DMS 273 (cell line): ENCODE data around the gene MEAF6.
A peak's percentile ranks its signal among the peaks of the same experiment; 100 is the strongest.

Source experiments
- DNase-seq: peaks from one replicate; lab custom pipeline; 2025; ENCODE audit not compliant: unreplicated experiment; lab: John Stamatoyannopoulos, UW

MEAF6 gene

DNA sequence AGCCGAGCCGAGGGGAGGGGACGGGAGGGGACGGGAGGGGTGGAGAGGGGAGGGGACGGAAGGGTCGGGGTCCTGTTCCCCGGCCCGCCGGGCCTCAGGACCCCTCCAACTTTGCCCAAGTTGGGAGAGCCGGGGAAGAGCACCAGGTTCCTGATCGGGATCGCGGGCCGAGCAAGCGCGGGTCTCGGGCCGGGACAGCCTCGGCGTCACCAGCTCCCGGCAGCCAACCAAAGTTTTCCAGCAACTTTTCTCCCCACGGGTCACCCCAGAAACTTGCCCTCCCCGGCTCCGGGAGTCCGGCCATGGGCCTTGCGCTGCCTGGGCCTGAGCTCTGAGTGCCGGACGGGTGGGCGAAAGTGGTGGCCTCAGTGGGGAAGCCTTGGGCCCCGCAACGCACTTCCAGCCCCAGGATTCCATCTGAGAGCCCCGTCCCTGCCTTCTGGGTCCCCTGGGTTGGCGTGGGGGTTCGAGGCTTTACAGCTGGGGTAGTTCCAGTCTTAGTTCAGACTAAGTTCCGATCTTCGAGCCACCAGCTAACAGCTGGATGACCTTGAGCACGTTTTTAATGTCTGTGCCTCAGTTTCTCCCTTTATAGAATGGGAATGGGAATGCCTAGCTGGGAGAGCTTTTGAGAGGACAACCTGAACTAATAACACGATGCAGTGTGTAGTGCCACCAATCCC, 39.7 kb downstream of the MEAF6 start:
- DNase-seq, result peak; percentile 61

DNA sequence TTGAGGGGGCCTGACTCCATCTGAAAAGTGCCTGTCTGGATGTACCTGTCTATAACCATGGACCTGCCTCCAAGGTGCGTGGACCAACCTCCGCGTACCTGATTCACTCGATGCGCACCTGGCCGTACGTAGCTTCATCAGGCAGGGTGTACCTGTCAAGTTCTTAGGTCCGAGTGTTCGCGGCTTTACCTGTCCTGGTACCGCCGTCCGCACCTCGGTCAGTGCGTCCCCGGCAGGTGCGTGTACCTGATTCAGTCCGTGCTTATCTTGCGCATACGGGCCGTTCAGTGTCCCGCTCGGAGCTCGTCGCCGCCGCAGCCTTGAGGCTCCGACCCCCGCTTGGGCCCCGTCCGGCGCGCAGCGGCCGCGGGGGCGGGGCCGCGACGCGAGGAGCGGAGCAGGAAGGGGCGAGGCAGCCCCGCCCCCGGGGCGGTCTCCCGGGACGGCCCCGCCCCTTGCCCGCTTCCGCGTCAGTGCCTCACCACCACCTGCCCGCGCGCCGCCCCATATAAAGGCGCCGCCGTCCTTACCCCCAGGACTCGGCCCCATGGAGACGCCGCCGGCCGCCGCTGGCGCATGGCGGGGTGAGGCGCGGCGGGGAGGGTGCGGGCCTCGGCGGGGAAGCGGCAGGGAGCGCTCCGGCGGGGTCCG, 40.4 kb downstream of the MEAF6 start, which contains the start of gene ZC3H12A:
Gene ZC3H12A (plus strand): TSS at position 535 of the 651 bp plus-strand sequence. CDS start 917 bp downstream, outside the sequence.
- DNase-seq, result peak; percentile 95

DNA sequence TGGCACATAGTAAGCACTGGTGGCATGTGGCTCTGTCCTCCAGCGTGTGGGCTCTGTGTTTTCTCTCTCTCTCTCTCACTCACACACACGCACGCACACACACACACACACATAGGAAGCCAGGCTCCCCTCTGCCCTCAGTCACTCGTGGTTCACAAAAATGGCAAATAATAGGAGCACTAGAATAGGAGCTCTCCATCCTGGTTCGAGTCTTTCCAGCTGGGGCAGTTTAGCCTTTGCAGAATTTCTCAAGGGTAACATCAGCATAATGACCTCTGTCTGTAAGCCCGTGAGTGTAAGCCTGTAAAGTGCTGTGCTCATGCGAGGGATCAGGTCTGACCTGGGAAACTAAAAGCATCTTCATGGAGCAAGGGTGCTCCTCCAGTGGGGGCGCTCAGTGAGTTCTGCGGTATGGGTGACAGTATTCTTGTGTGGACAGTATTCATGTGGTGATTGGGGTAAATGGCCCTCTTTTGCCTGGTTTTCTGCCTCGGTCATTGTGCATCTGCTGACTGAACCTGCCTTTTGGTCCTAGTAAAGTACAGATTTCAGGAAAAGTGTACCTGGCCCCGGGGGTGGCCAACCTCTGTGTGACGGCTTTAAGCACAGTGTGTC, 41.0 kb downstream of the MEAF6 start:
- peak; percentile 29 for DNase-seq

DNA sequence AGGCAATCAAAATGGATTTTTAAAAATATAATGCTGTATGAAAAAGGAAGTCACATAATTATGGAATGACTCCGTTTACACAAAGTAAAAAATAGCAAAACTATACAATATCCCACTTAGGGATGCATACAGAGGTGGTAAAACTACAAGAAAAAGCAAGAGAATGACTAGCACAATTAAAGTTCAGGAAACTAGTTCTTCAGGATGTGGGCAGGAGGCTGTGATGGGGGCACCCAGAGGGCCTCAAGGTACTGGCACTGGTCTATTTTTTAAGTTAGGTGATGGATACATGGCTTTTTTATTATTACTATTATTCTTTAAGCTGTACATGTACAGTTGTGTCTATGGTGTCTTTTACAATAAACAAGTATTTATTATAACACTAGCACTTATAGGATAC, 41.6 kb downstream of the MEAF6 start:
- DNase-seq, result no peak

DNA sequence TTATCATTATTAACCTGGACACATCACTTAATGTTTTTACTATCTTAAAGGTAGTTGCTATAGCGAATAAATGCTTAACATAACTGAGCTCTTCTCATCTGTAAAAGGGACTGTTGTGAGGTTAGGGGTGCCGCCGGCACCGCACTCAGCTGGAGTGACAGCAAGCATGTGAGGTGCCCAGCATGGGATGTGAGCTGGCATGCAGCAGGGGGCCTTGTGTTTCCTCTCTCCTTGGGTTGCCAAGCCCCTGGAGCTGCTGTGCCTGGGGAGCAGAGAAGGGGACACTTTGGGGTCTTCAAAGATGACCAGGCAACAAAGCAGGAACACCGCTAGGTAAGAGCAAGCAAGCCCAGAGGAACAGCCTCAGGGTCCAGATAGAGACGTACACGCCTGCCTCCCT, 42.3 kb downstream of the MEAF6 start:
- DNase-seq, result no peak

DNA sequence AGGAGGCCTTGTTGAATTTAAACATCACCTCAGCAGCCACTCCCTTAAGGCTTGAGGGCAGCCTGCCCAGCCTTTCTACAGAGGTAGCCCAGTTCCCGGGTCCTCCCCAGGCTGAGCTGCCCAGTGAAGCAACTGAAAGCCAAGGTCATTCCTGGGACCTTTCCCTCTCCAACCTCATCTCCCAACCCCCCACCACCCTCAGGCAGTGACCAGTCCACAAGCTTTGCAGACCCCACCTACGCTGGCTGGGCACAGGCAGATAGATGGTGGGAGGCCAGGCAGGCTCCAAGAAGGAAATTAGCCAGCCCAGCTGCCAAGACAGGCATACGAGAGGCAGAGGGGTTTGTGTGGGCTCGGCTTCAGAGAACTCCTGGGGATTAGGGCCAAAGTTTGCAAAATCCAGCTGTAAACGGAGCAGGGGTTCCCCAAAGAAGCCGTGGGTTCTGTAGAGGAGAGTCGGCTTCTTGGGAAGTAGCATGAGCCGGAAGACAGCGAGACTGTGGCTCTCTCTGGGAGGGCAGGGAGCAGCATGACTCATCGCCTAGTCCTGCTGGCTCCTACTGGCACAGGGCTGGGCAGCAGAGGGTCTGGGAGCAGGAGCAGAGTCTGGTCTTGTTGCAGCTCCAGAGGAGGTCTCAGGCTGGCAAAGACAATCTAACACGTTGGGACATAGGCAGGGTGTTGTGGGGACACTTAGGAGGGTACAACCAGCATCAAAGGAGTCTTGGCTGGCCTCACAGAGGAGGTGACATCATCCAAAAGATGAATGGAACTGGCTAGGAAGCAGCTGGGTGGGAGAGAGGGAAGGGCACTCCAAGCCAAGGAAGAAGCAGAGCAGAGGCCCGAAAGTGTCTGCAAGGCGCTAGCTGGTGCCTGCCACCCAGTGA, 43.0 kb downstream of the MEAF6 start:
- peak; percentile 85 for DNase-seq

DNA sequence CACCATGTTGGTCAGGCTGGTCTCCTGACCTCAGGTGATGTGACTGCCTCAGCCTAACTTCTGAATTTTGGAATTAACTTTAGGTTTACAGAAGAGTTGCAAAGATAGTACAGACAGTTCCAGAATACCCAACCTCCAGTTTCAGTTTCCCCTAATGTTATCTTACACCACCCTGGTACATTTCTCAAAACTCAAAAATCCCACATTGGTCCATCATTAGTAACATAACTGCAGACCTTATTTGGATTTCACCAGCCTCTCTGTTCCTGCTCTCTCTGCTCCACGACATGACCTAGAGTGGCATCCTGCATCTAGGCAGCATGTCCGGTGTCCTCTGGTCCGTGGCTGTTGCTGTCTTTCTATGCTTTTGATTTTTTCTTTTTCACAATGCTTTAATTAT, 45.2 kb downstream of the MEAF6 start:
- DNase-seq, result no peak

DNA sequence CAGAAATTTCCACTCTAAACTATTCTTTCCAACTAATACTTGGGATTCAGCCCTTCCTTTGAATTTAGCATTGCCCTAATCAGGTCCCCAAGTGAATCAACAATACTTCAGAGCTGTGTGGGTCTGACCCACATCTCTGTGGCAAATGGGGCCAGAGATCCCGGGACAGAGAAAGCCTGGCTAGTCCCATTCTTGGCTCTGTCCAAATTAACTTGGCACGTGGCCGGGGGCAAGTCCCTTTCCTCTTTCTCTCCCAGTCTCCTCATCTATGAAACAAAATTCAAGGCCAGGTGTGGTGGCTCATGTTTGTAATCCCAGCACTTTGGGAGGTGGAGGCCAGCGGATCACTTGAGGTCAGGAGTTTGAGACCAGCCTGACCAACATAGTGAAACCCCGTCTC, 46.5 kb downstream of the MEAF6 start:
- no peak for DNase-seq

DNA sequence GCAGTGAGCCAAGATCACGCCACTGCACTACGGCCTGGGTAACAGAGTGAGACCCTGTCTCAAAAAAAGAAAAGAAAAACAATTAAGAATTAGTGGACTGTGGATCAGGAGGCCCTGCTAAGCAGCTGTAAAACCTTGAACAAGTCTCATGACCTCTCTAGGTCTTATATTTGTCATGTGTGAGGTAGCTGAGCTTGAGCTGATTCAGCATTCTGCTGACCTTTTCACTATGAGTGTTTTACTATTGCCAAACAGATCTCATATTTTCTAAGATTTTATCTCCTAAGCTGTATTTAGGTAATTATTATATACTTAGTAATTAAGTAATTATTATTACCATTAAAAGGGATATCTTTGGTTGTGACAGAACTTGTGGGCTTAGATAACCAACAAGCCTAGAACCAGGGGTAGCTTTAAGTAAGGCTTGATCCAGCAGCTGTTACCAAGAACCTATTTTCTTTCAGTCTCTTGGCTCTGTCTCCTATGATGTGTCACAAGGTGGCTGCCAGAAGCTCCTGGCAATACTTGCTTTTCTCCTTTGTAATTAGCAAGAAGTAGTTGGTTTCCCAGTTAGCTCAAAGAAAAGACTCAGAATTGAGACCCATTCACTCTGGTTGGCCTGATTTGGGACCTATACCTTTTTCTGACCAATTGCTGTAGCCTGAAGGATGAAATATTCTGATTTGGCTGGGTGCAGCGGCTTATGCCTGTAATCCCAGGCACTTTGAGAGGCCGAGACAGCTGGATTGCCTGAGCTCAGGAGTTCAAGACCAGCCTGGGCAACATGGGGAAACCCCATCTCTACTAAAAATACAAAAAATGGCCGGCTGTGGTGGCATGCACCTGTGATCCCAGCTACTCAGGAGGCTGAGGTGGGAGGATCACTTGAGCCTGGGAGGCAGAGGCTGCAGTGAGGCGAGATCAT, 48.7 kb downstream of the MEAF6 start:
- no peak for DNase-seq

DNA sequence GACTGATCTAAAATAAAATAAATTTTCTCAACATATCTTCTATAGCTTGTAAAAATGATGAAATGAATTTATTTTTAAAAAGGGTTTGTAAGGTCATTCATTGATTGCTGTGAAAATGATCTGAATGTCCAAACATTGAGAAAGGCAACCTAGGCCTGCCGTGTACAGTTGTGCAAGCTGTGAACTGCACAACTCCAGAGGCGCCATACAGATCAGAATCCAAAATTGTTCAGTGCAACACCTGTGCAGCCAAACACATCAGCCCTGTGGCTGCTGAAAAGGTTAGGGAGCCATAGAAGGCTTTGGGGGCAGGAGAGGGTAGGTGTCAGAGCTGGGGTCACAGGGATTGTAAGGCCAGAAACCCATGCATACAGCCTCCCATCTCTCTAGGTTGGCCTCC, 50.1 kb downstream of the MEAF6 start:
- DNase-seq, result no peak

DNA sequence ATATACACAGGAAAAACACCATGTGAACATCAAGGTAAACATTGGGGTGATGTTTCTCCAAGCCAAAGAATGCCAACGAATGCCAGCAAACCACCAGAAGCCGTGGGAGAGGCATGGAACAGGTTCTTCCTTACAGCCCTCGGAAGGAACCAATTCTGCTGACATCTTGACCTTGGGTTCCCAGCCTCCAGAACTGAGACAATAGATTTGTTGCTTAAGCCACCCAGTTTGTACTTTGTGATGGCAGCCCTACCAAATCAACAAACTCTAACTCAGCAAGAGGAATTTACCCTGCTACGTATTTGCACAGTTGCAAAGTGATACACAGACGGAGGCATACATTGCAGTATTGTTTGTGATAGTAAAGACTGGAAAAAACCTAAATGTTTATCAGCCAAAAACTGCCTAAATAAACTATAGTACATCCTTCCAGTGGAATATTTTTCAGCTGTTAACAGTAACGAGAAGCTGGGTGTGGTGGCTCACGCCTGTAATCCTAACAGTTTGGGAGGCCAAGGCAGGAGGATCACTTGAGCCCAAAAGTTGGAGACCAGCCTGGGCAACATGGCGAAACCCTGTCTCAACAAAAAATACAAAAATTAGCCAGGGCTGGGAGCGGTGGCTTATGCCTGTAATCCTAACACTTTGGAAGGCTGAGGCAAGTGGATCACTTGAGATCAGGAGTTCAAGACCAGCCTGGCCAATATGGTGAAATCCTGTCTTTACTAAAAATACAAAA, 52.7 kb downstream of the MEAF6 start:
- DNase-seq, result no peak

DNA sequence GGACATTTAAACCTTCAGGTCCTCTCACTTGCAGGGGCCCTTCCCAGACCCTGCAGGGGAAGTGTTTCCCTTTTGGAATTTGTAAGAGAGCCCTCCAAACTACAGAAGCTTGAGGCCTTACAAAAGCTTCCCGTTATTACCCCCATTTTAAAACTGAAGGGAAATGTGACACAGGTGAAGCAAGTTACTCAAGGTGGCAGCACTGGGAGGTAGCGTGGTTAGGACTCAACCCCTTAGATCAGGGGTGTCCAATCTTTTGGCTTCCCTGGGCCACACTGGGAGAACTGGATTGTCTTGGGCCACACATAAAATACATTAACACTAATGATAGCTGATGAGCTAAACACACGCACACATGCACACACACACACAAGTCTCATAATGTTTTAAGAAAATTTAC, 56.0 kb downstream of the MEAF6 start:
- DNase-seq, result no peak

DNA sequence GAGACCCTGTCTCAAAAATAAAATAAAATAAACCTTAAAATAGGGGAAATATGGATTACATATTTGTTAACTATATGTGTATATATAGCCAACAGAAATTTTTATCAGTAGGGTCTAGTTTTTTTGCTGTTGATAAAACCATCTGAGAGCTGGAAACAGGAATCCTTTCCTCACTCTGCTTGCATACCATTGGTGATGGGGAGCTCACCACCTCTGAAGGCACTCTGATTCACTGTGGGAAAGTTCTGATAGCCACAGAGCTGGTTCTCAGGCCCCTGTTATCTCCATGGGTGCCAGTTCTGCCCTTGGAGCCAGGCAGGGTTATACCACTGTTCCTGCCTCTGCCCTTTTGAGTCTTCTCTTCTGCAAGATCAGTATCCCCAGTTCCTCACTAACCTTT, 58.0 kb downstream of the MEAF6 start:
- DNase-seq, result no peak

DNA sequence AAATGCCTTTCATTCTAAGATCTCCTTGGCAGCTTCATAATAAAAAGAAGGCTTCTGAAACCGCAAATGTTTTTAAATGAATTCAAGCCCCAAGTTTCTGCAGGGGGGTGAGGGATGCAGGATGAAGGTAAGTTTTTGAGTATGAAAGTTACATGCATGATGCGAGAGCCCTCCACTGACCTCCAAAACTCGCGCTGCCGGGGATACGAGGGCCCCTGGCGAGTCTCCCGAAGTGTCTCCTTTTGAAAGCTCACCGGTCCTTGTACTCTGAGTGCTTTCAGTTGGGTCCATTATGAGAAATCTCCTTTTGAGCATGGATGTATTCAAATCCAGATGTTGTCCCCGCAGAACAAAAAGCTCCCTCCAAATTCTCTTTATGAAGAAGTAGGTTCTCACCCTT, 59.0 kb downstream of the MEAF6 start:
- DNase-seq, result no peak

DNA sequence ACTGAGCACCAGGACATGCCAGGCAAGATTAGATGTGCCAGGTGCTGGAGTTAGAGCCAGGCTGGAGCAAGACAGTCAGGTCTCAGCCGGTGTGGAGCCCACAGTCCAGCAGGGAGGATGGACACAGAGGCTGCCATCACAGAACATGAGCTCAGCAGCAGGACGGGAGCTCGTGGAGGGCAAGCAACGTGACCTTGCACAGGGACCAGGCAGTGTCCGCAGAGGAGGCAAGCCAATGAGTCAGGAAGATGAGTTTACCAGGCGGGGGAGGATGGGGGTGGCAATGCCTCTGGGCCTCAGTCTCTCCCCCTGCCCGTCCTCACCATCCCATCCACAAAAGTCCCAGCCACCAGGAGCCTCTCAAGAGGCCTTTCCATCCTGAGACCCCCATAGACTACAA, 60.9 kb downstream of the MEAF6 start:
- DNase-seq, result no peak

DNA sequence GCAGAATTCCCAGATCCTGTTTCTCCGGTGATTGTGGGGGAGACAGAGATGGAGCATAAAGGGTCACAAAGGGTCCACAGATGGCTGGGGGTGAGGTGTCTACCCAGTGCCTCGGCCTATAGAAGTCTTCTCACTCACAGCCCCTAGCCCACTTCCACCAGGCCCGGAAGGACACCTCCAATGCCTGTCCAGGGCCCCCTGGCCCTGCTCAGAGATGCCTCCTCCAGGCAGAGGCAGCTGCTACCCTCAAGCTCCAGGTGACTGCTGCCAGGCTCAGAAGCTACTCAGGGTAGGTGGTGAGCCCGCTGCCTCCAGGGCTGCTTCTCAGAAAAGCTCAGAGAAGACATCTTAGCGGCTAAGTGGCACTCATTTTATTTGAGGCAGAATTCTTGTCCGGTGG, 62.1 kb downstream of the MEAF6 start:
- DNase-seq, result no peak

DNA sequence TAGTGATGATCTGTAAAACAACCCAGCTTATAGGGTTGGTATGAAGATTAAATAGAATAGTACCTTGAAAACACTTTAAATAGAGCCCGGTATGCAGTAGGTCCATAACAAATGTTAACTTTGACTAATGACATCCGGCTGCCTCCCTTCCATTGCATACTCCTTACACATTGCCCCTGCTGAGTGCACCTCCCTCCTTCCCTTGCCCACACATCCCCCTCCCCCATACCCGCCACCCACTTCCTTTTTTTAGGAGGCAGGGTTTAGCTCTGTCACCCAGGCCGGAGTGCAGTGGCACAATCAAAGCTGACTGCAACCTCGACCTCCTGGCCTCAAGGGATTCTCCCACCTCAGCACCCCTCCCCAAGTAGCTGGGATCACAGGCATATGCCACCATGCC, 64.6 kb downstream of the MEAF6 start:
- no peak for DNase-seq

DNA sequence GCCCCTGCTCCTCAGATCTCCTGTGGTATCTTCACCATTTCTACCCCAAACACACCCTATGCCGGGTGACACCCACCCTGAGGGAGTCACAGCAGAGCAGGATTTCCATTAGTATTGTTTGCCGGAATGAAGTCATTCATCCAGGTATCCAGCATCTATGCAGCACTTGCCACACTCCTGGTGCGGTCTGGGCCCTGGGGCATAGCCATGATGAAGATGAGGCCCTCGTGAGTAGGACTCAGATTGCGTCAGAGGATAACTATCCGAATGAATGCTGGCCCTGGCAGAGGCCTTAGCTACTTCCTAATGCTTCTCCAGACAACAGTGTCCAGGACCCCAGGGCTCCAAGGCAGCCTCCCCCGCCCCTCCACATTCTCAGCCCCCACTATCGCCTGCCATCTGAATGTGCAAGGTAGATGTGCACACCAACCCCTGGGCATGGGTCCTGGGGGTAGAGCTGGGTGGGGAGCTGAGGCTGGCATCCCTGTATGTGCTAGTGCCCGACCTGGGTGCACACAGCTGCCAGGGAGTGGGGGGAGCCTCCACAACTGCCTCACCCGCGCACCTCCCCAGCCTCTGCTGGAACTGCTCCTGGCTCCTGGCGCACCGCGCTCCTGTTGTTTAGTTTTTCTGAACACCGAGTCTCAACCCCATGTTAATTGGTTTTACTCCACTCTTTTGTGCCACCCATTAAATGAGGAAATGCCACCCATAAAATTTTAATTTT, 65.7 kb downstream of the MEAF6 start:
- no peak for DNase-seq

DNA sequence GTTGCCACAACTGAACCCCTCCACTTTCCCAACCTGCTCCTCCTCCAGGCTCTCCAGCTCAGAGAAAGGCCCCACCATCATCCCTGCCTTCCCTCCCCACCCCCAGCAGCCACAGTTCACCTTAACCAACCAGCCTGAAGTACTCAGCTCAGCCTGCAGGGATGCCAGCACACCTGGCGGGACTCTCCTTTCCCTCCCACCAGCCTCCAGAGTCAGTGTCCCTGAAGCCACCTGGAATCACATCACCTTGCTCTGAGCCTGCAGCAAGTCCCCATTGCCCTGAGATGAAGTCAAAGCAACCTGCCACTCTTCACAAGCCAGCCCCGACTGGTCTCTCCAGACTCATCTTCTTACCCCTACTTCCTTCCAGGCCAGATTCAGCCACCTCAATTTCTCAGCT, 66.4 kb downstream of the MEAF6 start:
- no peak for DNase-seq
